ENCODE measurements around the gene PLCD4.
A peak's percentile ranks its signal among the peaks of the same experiment; 100 is the strongest.

The PLCD4 gene

DNA sequence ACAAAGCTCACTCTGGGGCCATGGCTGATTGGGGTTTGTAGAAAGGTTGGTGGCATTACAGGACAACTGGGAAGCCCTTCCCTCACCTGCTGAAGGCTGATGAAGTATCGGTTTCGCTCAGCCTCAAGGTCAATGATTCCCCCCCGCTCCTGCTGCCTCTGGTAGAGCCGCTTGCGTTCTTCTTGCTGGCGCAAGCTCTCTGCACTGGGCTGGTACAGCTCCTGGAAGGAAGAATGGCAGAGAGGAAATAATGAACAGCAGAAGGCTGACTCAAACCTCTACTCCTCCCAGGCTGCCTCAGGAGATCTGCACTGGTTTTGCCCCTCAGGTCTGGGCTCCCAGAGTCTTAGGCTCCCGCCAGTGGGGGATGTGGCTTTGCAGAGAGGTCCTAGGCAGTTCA lies 57.0 kb downstream of the PLCD4 start:
- no peak for DNase-seq (ENCODE audit: low read depth in 2 of 2)

DNA sequence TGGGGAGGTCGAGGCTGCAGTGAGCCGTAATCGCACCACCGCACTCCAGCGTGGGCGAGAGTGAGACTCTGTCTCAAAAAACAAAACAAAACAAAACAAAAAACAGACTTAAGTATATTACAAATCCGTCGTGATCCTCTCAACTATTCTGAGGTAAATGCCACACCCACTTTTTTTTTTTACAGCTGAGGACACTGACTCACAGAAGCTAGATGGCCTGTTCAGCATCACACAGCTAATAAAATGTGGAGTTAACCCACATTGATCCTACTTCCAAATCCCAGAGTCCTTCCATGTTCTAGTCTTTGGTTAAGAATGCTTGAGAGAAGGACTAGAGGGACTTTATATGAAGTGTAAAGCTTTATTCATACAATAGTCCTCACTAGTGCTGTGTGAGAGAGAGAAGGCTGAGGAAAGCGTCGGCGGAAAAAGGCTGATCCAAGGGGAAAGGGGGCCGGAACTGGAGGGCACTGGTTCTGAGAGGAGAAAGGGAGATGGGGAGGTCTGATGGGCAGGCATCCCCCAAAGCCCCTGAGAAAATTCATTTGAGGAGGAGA lies 63.5 kb downstream of the PLCD4 start:
- no peak for DNase-seq (ENCODE audit: low read depth in 2 of 2)

DNA sequence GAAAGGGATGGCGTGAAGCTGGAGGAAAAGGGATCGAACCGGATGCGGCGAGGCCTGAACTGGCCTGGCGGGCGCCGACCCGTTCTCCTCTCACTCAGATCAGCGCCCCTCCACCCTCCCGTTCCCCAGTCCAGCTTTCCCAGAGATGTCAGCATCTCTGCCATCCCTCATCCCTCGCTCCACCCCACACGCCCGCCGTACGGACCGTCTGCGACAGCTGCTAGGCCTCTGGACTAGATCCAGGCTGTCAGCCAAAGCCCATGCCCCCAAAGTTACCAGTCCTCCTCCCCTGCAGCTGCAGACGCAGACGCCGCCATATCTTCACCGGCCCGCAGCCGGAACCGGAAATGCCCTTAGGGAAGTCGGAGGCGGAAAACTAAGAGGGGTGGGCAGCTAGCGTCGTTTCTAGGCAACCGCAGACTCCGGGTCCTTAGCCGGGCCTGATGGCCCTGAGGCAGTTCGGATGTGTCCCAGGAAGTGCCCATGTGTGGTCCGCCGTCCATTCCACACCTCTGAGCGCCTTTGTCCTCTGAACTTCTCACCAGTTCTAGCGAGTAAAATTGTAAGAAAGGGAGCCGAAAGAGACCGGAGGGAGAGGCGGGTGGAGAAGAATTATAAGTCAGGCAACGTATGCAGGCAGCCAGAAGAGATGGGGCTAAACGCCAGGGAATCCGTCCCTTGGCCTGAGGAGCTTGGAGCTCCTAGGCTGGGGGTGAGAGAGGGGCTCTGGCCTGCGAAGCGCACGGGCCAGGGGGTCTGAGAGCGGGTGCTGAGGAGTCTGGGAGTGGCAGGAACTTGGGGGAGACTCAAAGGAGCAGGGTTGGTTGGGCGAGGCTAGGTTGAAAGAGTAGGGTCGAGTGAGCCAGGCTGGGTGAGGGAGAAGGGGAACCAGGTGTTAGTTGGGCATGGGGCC lies 64.2 kb downstream of the PLCD4 start, which contains the start of the genes RNF25 and STK36:
RNF25 (minus strand) TSS at position 349 of the 913 bp plus-strand sequence; CDS start at position 317, 32 bp downstream.
STK36 (plus strand) TSS at position 433 of the 913 bp plus-strand sequence. CDS start 744 bp downstream, outside the sequence.
- DNase-seq (ENCODE audit: low read depth in 2 of 2): peak; percentile 72 to 77

DNA sequence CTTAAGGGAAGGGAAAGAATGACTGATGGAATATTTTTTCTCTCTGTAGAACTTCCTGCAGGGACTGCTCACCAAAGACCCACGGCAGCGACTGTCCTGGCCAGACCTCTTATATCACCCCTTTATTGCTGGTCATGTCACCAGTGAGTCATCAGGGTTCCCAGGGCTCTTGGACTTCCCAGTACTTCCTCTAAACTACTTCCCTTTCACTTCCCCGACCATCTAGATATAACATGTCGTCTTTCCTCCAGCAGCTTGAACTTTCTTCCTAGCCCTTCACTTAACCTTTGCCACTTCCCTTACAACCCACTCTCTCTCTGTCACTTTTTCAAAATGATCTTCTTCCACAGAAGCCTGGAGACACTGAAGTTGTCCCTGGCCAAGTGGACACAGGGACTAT lies 71.4 kb downstream of the PLCD4 start:
- no peak for DNase-seq (ENCODE audit: low read depth in 2 of 2)

DNA sequence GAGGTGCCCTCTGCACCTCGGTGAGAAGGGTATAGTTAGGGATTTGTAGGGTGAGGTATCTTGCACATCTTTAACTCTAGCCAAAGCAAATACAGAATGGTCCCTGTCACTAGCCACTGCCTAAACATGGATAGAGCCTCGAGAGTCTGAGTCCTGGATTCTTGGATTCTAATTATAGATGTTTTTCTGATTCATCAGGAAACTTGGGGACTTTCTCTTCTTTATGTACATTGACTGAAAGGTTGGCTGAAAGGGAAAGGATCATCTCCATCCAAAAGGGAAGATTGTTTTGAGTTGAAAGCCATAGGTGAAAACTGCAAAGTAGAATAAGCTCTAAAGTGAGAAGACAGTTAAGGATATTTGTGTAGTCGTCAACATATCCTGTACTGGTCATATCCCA lies 72.4 kb downstream of the PLCD4 start:
- no peak for DNase-seq (ENCODE audit: low read depth in 2 of 2)

All from stimulated activated CD4-positive, alpha-beta T cell treated with anti-CD3 and anti-CD28 coated beads, Interleukin-12 subunit alpha, Interleukin-12 subunit beta, amount 100 ng/mL, for 24 hours (primary cell).